ENCODE results near the gene TMEM130.
A peak's percentile ranks its signal among the peaks of the same experiment; 100 is the strongest.

The TMEM130 gene

DNA sequence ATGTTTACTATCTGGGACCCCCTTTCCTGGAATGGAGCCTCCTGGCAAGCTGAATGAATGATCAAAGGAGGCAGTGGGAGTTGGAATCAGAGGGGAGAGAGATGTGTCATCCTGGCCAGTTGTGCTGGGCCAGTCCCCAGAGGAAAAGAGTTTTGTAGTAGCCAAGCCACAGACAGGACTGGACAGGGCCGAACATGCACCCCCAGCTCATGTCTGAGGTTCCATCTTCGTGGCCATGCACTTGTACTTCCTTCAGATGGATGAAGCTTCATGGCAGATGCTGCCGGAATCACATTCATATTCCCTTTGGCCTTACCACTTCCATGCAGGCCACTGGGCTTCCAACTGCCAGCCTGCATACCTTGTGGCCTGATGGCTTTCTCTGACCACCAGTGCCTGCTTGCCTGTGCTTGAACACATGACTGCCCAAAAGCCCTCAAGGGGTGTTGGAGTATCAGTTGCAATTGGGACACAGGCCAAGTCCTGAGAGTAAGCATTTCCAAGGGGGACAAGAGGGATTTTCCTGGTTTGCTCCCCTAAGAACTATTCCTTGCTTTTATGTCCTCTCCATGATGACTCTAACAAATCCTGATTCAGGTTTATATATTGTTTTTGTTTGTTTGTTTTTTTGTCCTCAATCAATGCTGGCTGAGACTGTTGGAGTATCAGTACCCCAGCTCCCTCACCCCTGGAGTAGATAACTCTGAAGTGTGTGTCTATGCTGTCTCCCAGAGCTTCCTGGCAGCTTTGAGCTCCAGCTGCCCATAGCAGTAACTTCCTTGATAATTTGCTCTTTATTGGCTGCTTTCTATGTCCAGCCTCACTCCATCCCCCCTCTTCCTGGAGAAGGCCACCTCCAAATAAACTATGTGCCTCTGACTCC, 63.6 kb downstream of the TMEM130 start:
- DNase-seq: no peak

DNA sequence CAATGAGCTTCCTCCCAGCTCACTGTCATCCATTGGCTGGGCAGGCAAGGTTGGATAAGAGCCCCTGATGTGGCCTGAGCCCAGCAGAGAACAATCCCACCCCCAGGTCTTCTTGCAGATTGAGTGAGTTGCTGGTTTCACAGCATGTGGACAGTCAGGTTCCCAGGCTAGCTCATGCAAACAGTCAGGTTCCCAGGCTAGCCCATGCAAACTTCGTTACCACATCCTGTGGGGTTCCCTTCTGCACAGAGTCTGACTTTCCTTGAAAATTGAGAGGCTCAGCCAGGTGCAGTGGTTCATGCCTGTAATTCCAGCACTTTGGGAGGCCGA, 67.1 kb downstream of the TMEM130 start:
- DNase-seq: no peak

DNA sequence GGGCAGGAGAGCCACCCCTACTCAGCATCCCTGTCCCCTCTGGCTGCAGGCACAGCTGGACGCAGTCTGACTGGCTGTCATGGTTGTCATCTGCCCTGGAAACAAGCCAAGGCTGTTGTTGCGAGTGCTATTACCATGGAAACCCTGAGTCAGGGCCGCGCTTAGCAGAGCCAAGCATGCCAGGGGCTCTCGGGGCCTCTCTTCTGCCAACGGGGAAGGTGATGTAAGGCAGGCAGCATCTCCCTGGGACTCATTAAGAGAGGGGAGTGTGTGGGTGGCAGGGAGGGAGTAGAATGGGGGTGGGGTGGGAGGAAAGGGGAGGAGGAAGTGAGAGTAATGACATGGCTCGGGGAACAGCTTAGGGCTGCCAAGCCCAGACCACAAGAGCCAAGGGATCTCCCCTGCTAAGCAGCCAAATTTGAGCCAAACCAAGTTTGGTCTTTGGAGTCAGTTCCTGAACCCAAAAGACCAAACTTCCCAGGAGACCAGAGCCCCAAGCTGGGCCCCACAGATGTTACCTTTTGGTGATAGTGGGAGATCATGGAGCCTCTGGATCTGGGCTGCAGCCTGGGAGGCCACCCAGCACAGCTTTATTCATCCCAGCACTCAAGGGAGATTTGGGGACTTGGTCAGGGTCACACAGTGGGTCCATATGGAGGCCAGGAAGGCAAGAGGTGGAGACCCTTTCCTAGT, 67.6 kb downstream of the TMEM130 start:
- DNase-seq: peak; percentile 74

DNA sequence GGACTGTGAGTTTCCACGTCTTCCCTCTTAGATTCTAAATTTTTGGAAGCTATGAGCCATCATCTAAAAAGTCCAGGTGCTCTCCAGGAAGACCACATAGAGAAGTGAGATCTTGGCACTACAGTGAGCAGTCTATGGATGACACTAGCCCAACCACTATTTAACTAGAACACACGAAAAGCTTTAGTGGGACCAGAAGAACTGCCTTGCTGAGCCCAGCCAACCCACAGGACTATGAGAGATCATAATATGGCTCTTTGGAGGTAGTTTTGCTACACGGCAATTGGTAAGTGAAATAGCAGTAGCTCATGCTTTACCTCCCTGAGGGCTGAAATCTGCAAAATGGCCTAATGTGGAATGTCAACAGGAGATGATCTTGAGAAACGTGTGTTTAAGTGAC, 68.8 kb downstream of the TMEM130 start:
- no peak for DNase-seq

DNA sequence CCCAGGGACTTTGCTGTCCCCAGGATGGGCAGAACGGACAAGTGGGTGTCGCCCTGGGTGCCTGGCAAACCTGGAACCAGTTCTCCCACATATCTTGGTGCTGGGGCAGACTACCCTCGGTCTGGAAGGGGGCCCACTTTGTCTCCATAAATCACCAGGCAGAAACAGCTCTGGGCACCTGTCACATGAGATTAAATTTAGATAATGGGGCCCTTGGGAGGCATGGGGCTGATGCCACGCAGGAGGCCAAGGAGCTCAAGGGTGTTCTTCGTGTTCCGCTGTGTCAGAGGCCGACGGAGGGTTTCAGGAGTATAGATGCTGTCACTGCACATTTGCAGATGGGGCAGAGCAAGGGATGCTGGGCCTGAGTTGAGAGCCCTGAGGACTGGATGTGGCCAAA, 72.7 kb downstream of the TMEM130 start:
- DNase-seq: no peak

Measured in NCI-H446 treated with DMSO at 0.1 percent for 48 hours (cell line).